H1 (cell line): Measurements from ENCODE around the gene RNU6-9. TPM values are rescaled to one million over a fixed set of nuclear protein-coding genes. Genes with fewer than 3 reads are reported as not detected.

ENCODE experiments used
- CTCF ChIA-PET: fragments of 300-600 bp; sonication (Branson Sonifier 250); formaldehyde crosslinking; loops from one replicate; lab custom pipeline; 2021; ENCODE audit not compliant: partially characterized antibody; lab: Charles Lee
- POLR2A ChIA-PET: fragments of 300-600 bp; sonication (Branson Sonifier 250); formaldehyde crosslinking; loops from one replicate; lab custom pipeline; 2021; ENCODE audit warnings: inconsistent platforms; ENCODE audit not compliant: partially characterized antibody; lab: Charles Lee
- DNase-seq, 2 experiments: peaks; one replicate each; pipeline versions ENCODE4 v3.0.0 to v3.0.0-alpha.2; 2010 to 2022; ENCODE audit warnings: low spot score in 2 of 2, low read depth in 1 of 2, mixed read lengths in 1 of 2
- FAIRE-seq: peaks from 2 replicates; lab custom pipeline; 2011; peaks lifted over from hg19 to GRCh38; lab: Jason Lieb, UNC
- H2AFZ ChIP-seq: 2 replicates; pipeline ENCODE4 v1.8.1; 2012; ENCODE audit warnings: low read length, inconsistent platforms
- H2AK5ac ChIP-seq: 2 replicates; pipeline ENCODE4 v1.6.1; 2013; ENCODE audit warnings: low read depth, low read length
- H2BK120ac ChIP-seq: replicated peaks from 2 replicates; pipeline ENCODE3; 2013; ENCODE audit warnings: low read depth, low read length, inconsistent platforms
- H2BK12ac ChIP-seq: 2 replicates; pipeline ENCODE4 v1.6.1; 2013; ENCODE audit warnings: low read depth, low read length
- H2BK15ac ChIP-seq: 2 replicates; pipeline ENCODE4 v1.6.1; 2013; ENCODE audit warnings: low read length
- H2BK20ac ChIP-seq: 2 replicates; pipeline ENCODE4 v1.6.1; 2013; ENCODE audit warnings: low read length
- H2BK5ac ChIP-seq: 2 replicates; pipeline ENCODE4 v1.6.1; 2013; ENCODE audit warnings: low read depth, low read length
- H3K14ac ChIP-seq: 2 replicates; pipeline ENCODE4 v1.6.1; 2013; ENCODE audit warnings: inconsistent platforms; ENCODE audit not compliant: insufficient read length
- H3K18ac ChIP-seq: 2 replicates; pipeline ENCODE4 v1.6.1; 2013; ENCODE audit warnings: low read length; ENCODE audit errors: extremely low read depth
- H3K23ac ChIP-seq: 2 replicates; pipeline ENCODE4 v1.6.1; 2013; ENCODE audit warnings: inconsistent platforms; ENCODE audit not compliant: insufficient read length
- H3K23me2 ChIP-seq: 2 replicates; pipeline ENCODE4 v1.6.1; 2013; ENCODE audit warnings: low read depth, low read length
- H3K27ac ChIP-seq: 2 replicates; pipeline ENCODE4 v1.6.1; 2011; ENCODE audit warnings: low read depth, low read length, inconsistent platforms
- H3K27me3 ChIP-seq, 4 experiments: replicated peaks in 1 of 4; 1 replicate in 1 of 4; 2 replicates in 3 of 4; pipeline versions ENCODE4 v1.6.1 to v1.8.1; 2011 to 2013; ENCODE audit warnings: low read length in 3 of 4, mild to moderate bottlenecking in 3 of 4, inconsistent platforms in 2 of 4, mixed read lengths in 2 of 4, moderate library complexity in 1 of 4; ENCODE audit not compliant: control insufficient read depth in 3 of 4, insufficient read depth in 3 of 4; ENCODE audit errors: extremely low read depth in 1 of 4
- H3K36me3 ChIP-seq, 4 experiments: 2 replicates each; pipeline versions ENCODE4 v1.6.1 to v1.8.1; 2011 to 2013; ENCODE audit warnings: mild to moderate bottlenecking in 4 of 4, low read length in 3 of 4, moderate library complexity in 2 of 4, control low read depth in 1 of 4, inconsistent platforms in 1 of 4; ENCODE audit not compliant: insufficient read depth in 4 of 4, control insufficient read depth in 2 of 4
- H3K4ac ChIP-seq: replicated peaks from 2 replicates; pipeline ENCODE3; 2013; ENCODE audit warnings: low read length, low read depth, mixed read lengths, inconsistent platforms; ENCODE audit not compliant: insufficient read length
- H3K4me1 ChIP-seq, 4 experiments: replicated peaks in 1 of 4; 1 replicate in 1 of 4; 2 replicates in 3 of 4; pipeline versions ENCODE4 v1.6.1 to v1.8.1; 2011 to 2013; ENCODE audit warnings: low read length in 3 of 4, inconsistent platforms in 2 of 4, mixed read lengths in 1 of 4; ENCODE audit not compliant: insufficient read depth in 4 of 4, control insufficient read depth in 3 of 4
- H3K4me2 ChIP-seq, 2 experiments: 2 replicates each; pipeline versions ENCODE4 v1.6.1 to v1.8.1; 2011 to 2013; ENCODE audit warnings: low read depth in 2 of 2, low read length in 2 of 2, control low read depth in 1 of 2, inconsistent platforms in 1 of 2, mild to moderate bottlenecking in 1 of 2; ENCODE audit not compliant: insufficient read depth in 1 of 2
- H3K4me3 ChIP-seq, 4 experiments: fragments of 200-600, 300-600 bp in 1 of 4; sonication (generic), shearing (Covaris generic), sonication (Bioruptor Twin) in 1 of 4; 2 replicates each; pipeline versions ENCODE4 v1.5.1 to v1.8.1; 2011 to 2016; ENCODE audit warnings: low read length in 4 of 4, low read depth in 3 of 4, control low read depth in 2 of 4, inconsistent platforms in 2 of 4, mild to moderate bottlenecking in 2 of 4, mixed read lengths in 1 of 4, moderate library complexity in 1 of 4; ENCODE audit not compliant: insufficient read depth in 2 of 4; ENCODE audit errors: extremely low read depth in 1 of 4
- H3K56ac ChIP-seq: replicated peaks from 2 replicates; pipeline ENCODE3; 2013; ENCODE audit warnings: low read depth, mild to moderate bottlenecking, mixed read lengths, low read length, inconsistent platforms; ENCODE audit not compliant: insufficient read length
- H3K79me1 ChIP-seq: 2 replicates; pipeline ENCODE4 v1.6.1; 2013; ENCODE audit warnings: low read depth, low read length, control low read depth
- H3K79me2 ChIP-seq, 2 experiments: 2 replicates each; pipeline versions ENCODE4 v1.6.1 to v1.8.1; 2012 to 2013; ENCODE audit warnings: low read length in 2 of 2, mild to moderate bottlenecking in 2 of 2, inconsistent platforms in 1 of 2; ENCODE audit not compliant: insufficient read depth in 2 of 2, control insufficient read depth in 1 of 2
- H3K9ac ChIP-seq, 4 experiments: replicated peaks in 1 of 4; 1 replicate in 1 of 4; 2 replicates in 3 of 4; pipeline versions ENCODE4 v1.6.1 to v1.8.1; 2011 to 2013; ENCODE audit warnings: low read depth in 3 of 4, low read length in 3 of 4, control low read depth in 2 of 4, mild to moderate bottlenecking in 2 of 4, moderate library complexity in 2 of 4, inconsistent platforms in 1 of 4; ENCODE audit errors: extremely low read depth in 1 of 4
- H3K9me3 ChIP-seq, 2 experiments: 2 replicates each; pipeline versions ENCODE4 v1.6.1 to v1.8.1; 2012 to 2013; ENCODE audit warnings: mild to moderate bottlenecking in 2 of 2, moderate library complexity in 2 of 2, control low read depth in 1 of 2, inconsistent platforms in 1 of 2, low read depth in 1 of 2, low read length in 1 of 2, mixed read lengths in 1 of 2; ENCODE audit not compliant: insufficient read depth in 2 of 2
- H4K20me1 ChIP-seq, 2 experiments: replicated peaks in 1 of 2; 2 replicates each; pipeline versions ENCODE3 to v1.8.1; 2011 to 2013; ENCODE audit warnings: inconsistent platforms in 2 of 2, low read length in 2 of 2, mild to moderate bottlenecking in 1 of 2; ENCODE audit not compliant: insufficient read depth in 2 of 2, control insufficient read depth in 1 of 2
- H4K5ac ChIP-seq: 2 replicates; pipeline ENCODE4 v1.6.1; 2013; ENCODE audit warnings: low read length, low read depth, mixed read lengths, inconsistent platforms; ENCODE audit not compliant: insufficient read length
- H4K8ac ChIP-seq: 2 replicates; pipeline ENCODE4 v1.8.0; 2013; ENCODE audit warnings: mild to moderate bottlenecking, moderate library complexity, low read length, inconsistent platforms; ENCODE audit not compliant: insufficient read depth; ENCODE audit errors: extremely low read depth
- H4K91ac ChIP-seq: replicated peaks from 2 replicates; pipeline ENCODE3; 2013; ENCODE audit warnings: low read length, mixed read lengths, inconsistent platforms; ENCODE audit not compliant: insufficient read length
- BCL11A ChIP-seq, 2 experiments: IDR thresholded peaks; one replicate each; pipeline ENCODE4 v1.6.1; 2011; ENCODE audit warnings: low read depth in 2 of 2, low read length in 2 of 2, mild to moderate bottlenecking in 2 of 2
- KDM1A ChIP-seq: fragments of 200-600, 300-600 bp; sonication (generic); IDR thresholded peaks from 2 replicates; pipeline ENCODE4 v1.7.1; 2016; ENCODE audit warnings: mild to moderate bottlenecking, low read length, borderline replicate concordance
- SP1 ChIP-seq: IDR thresholded peaks from 2 replicates; pipeline ENCODE4 v1.6.1; 2011; ENCODE audit warnings: low read depth, low read length
- WGBS, 2 experiments: shearing (Covaris generic) in 1 of 2; methylation state at CpG; one replicate each; pipeline versions ENCODE4 v1.1.6 to v1.1.7; 2013 to 2015; ENCODE audit warnings: low lambda C conversion rate in 2 of 2, mixed read lengths in 2 of 2, inconsistent platforms in 1 of 2, low coverage in 1 of 2, missing lambda C conversion rate in 1 of 2; ENCODE audit not compliant: insufficient replicate concordance in 2 of 2, insufficient coverage in 1 of 2, insufficient read length in 1 of 2; ENCODE audit errors: extremely low coverage in 1 of 2, missing lambda C conversion rate in 1 of 2; 5-methylcytosine and 5-hydroxymethylcytosine counted together
- polyA plus RNA-seq, 7 experiments: library from polyadenylated mRNA; depleted of rRNA in 3 of 7; stranded (reverse) in 5 of 7; unstranded in 2 of 7; fragments of >200 nt in 5 of 7; fragments of 200-250 nt in 2 of 7; gene quantifications; 1 replicate in 5 of 7; 2 replicates in 1 of 7; 4 replicates in 1 of 7; pipeline versions ENCODE4 v1.2.1 to v1.2.3, GENCODE V29; 2011 to 2013; ENCODE audit warnings: missing spikeins in 2 of 7, mixed read lengths in 2 of 7
- total RNA-seq: library from RNA; stranded (reverse); fragmentation: NEBNext Ultra II Directional; extraction: Animal tissue kit (Norgen Biotek cat#: 25700); gene quantifications from 2 replicates; pipeline ENCODE4 v1.2.1, GENCODE V29; 2021

RNU6-9 gene
- total and polyA plus RNA-seq, 2 of the 8 experiments (the other 6 are each of a cell fraction or from before 2014, with no cell fraction given), result not detected

- H3K4me3 ChIP-seq, result no peak overlapping the region
- H3K23me2 ChIP-seq, result peaks cover 3% of the 10 kb centered on the region; the same call in 1 of the 2 replicates
- WGBS, 2 experiments, result 91% methylated on average over 14 of the region's 14 CpGs; no CpG with 5 or more reads in 1 of the 2 experiments
- no peak overlapping the region for H2BK20ac ChIP-seq
- H2BK12ac ChIP-seq, result no peak overlapping the region
- H3K4me2 ChIP-seq, result no peak overlapping the region
- H3K27ac ChIP-seq, result no peak overlapping the region
- H3K79me1 ChIP-seq, result peaks cover 7% of the 10 kb centered on the region
- H2AFZ ChIP-seq, result no peak overlapping the region
- peaks cover 0 to 11% (median 2%) of the 10 kb centered on the region in 4 experiments; a peak in 2 of 8 replicates for H3K36me3 ChIP-seq
- H4K5ac ChIP-seq, result no peak overlapping the region
- no peak overlapping the region for H4K91ac ChIP-seq
- H2BK5ac ChIP-seq, result no peak overlapping the region
- H3K79me2 ChIP-seq, result peaks cover 0 to 22% of the 10 kb centered on the region in 2 experiments; a peak in 2 of 4 replicates
- H2BK120ac ChIP-seq, result no peak overlapping the region
- CTCF ChIA-PET, result interaction anchor here (0.7 to 2.2 kb wide), 5 partner anchors 10 to 133 kb away, joined by 3 to 8 read pairs (median 6); partner anchors contain the start of genes MED16 and RNU6-9
- H4K20me1 ChIP-seq, result peaks cover 13 to 32% of the 10 kb centered on the region in 2 experiments
- no peak for TF ChIP-seq BCL11A (IDR thresholded peaks at IDR 0.05; ENCODE audit: low read depth in 2 of 2, low read length in 2 of 2)
- TF ChIP-seq KDM1A, result peak; percentile 63; the same call in 1 of the 2 replicates
- no peak for TF ChIP-seq SP1
- TF ChIP-seq, all 59 proteins: peak for 1
- Histone ChIP-seq H4K8ac (no peak overlapping the region), H3K14ac (no peak overlapping the region), H3K9ac (no peak overlapping the region), H3K23ac (no peak overlapping the region), H3K4ac (no peak overlapping the region), H3K18ac (no peak overlapping the region), H3K56ac (no peak overlapping the region), H2BK15ac (no peak overlapping the region), H3K4me1 (peaks cover 0 to 10% (median 4%) of the 10 kb centered on the region in 4 experiments; a peak in 4 of 7 replicates), H2AK5ac (no peak overlapping the region), H3K9me3 (no peaks in the 10 kb centered on the region), H3K27me3 (no peaks in the 10 kb centered on the region)
- POLR2A ChIA-PET, result interaction anchor here (0.6 to 1.4 kb wide), 10 partner anchors 8 to 125 kb away, joined by 3 to 5 read pairs (median 4); partner anchors contain the start of genes PTBP1 and WDR18
- no peak for DNase-seq
- FAIRE-seq, result no peak
These were observed 9.4 kb downstream of the RNU6-9 start for GRCh38 chr19:902446-903226.
